Activated CD8-positive, alpha-beta memory T cell treated with anti-CD3 and anti-CD28 coated beads, Interleukin-2, amount 50 U/mL, for 24 hours (primary cell): ENCODE results near the gene RFWD3.

Source experiments
- DNase-seq: peaks from one replicate; pipeline ENCODE4 v3.0.0-alpha.2; 2020; ENCODE audit errors: extremely low read depth

The RFWD3 gene

DNA sequence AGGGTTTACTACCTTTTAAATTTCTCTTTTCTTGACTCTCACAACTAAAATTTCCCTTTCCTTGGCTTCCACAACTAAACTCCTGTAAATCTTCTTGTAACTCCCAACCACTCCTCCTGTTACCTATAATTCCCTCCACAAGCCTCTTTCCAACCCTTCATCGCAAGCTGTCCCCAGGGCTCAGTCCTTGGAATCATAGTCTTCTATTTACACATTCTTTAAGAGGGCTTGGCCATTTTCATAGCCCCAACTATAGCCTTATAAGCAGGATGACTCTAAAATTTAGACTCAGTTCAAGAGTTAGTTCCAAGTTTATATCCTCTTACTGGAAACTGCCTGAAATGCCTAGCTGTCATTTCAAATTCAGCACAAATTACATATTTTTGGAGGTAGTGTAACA lies 83.7 kb downstream of the RFWD3 start:
- DNase-seq: no peak

- no peak for DNase-seq
Measured at GRCh38 chr16:74580833-74581232, 85.8 kb downstream of the RFWD3 start.

- DNase-seq: no peak
Measured at GRCh38 chr16:74578838-74579237, 87.8 kb downstream of the RFWD3 start.

- DNase-seq: no peak
Measured at GRCh38 chr16:74578433-74578832, 88.2 kb downstream of the RFWD3 start.

DNA sequence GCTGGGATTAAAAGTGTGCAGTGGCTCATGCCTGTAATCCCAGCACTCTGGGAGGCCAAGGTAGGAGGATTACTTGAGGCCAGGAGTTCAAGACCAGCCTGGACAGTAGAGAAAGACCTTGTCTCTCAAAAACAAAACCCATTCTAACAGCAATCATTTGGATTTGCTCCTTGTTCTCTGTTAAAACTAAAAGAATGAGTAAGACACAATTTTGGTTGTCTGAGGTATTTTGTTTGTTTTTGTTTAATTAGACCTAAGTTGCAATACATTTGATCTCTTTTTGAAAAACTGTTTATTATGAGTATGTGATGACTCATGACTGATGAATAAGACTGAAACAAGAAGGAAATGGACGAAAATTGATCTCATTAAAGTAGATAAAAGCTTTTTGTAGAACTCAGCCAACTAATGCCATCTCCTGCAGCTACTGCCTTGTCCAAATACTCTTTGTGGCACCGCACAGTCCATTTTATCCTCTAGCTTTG lies 88.8 kb downstream of the RFWD3 start:
- no peak for DNase-seq

DNA sequence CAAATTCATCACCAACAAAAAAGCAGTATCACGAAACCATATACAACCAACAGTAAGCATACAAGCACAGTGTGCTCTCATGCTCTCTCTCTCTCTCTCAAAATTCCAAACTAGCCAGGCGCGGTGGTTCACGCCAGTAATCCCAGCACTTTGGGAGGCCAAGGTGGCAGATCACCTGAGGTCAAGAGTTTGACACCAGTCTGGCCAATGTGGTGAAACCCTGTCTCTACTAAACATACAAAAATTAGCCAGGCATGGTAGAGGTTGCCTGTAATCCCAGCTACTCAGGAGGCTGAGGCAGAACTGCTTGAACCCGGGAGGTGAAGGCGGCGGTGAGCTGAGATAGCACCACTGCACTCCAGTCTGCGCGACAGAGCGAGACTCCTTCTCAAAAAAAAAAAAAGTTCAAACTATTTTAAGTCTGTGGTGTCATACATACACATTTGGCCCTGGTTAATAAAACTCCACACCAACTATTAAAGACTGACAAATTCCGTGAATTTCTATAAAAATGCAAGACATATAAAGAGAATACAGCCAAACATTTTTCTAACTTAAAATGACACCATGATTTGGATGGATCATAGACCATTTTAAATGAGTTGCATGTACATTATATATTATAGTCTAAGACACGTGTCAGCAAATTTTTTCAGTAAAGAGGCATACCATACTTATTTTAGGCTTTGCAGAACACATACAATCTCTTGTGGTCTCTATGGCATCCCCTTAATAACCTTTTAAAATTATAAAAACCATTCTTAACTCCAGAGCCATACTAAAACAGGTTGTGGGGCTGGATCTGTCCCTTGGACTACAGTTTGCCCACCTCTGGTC lies 90.7 kb downstream of the RFWD3 start:
- DNase-seq: no peak

GRCh38 chr16:74575175-74575806 lies 91.4 kb downstream of the RFWD3 start:
- DNase-seq: no peak

DNA sequence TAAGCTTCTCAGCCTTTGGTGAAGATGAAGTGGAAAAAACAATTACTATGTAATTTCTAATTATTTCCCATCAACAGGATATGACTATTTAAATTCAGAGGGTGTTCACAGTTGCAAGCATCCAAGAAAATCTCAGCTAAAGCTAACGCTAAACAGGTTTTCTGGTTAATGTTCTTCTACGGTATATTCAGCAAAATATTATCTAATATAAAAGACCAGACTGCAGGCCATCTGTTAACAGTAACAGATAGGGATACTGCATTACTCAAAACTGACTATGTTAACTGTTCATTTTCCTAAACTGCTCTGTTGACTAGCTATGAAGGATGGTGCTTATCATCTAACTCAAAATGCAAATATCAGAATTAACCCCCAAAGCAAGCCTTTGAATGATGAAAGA lies 92.5 kb downstream of the RFWD3 start:
- DNase-seq: no peak

GRCh38 chr16:74573622-74574021 lies 93.1 kb downstream of the RFWD3 start:
- DNase-seq: no peak
